DND-41 (cell line): ENCODE measurements around the gene PIK3CD.

Experiments
- ATAC-seq: fragments of 200-7000 bp; cut with Tn5 transposase; 3 replicates; pipeline ENCODE4 v1.9.1; 2021; ENCODE audit warnings: low read depth; ENCODE audit not compliant: insufficient read depth
- DNase-seq: peaks from one replicate; pipeline ENCODE4 v3.0.0-alpha.2; 2020
- H2AFZ ChIP-seq: 2 replicates; pipeline ENCODE4 v1.6.0; 2012; ENCODE audit warnings: low read depth, low read length
- H3K27ac ChIP-seq: 2 replicates; pipeline ENCODE4 v1.5.1; 2012; ENCODE audit warnings: low read length, inconsistent platforms
- H3K27me3 ChIP-seq: fragments of 200-600 bp; sonication (generic); 2 replicates; pipeline ENCODE4 v1.6.0; 2012; ENCODE audit warnings: low read length, mild to moderate bottlenecking, inconsistent platforms; ENCODE audit not compliant: insufficient read depth, poor library complexity
- H3K36me3 ChIP-seq: 2 replicates; pipeline ENCODE4 v1.5.1; 2012; ENCODE audit warnings: low read length, inconsistent platforms; ENCODE audit not compliant: insufficient read depth
- H3K4me1 ChIP-seq: 2 replicates; pipeline ENCODE4 v1.5.1; 2012; ENCODE audit warnings: mild to moderate bottlenecking, low read length; ENCODE audit not compliant: insufficient read depth
- H3K4me2 ChIP-seq: 2 replicates; pipeline ENCODE4 v1.6.0; 2012; ENCODE audit warnings: mild to moderate bottlenecking, moderate library complexity, low read length, inconsistent platforms; ENCODE audit not compliant: insufficient read depth
- H3K4me3 ChIP-seq, 2 experiments: fragments of 200-600 bp in 1 of 2; shearing (Covaris generic) in 1 of 2; 2 replicates each; pipeline ENCODE4 v1.5.1; 2012 to 2016; ENCODE audit warnings: inconsistent platforms in 2 of 2, low read length in 2 of 2, mild to moderate bottlenecking in 2 of 2, low read depth in 1 of 2, moderate library complexity in 1 of 2
- H3K79me2 ChIP-seq: 2 replicates; pipeline ENCODE4 v1.6.0; 2012; ENCODE audit warnings: low read length, inconsistent platforms; ENCODE audit not compliant: insufficient read depth
- H3K9ac ChIP-seq: 2 replicates; pipeline ENCODE4 v1.6.0; 2012; ENCODE audit warnings: low read depth, mild to moderate bottlenecking, inconsistent platforms, low read length, moderate library complexity
- H3K9me3 ChIP-seq: 2 replicates; pipeline ENCODE4 v1.5.1; 2012; ENCODE audit warnings: low read length, moderate library complexity, mild to moderate bottlenecking, inconsistent platforms; ENCODE audit not compliant: insufficient read depth, severe bottlenecking
- H4K20me1 ChIP-seq: 2 replicates; pipeline ENCODE4 v1.6.0; 2012; ENCODE audit warnings: low read length; ENCODE audit not compliant: insufficient read depth
- EZH2 ChIP-seq: IDR thresholded peaks from 3 replicates; pipeline ENCODE4 v1.6.1; 2012; ENCODE audit warnings: borderline replicate concordance, low read depth, mild to moderate bottlenecking, moderate library complexity, low read length, inconsistent platforms; ENCODE audit not compliant: severe bottlenecking
- TF ChIP-seq, protein P1 (sequence below): IDR thresholded peaks from 2 replicates; pipeline ENCODE4 v1.5.1; 2012; ENCODE audit warnings: borderline replicate concordance, low read length, moderate library complexity, mild to moderate bottlenecking; ENCODE audit not compliant: poor library complexity, severe bottlenecking; ENCODE audit errors: extremely low read depth

Gene PIK3CD

DNA sequence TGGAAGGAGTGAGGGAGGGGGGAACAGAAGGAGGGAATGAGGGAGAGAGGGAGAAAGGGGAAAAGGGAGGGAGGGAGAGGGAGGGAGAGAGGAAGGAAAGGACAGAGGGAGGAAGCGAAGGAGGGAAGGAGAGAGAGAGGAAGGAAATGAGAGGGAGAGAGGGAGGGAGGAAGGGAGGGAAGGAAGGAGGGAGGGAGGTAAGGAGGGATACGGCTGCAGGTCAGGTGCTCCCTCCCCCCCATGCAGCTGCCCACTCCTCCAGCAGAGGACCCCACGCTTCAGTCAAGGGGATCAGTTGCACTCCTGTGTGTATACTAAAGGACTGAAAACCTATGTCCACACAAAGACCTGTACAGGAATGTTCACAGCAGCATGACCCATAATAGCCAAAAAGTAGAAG, 117.5 kb downstream of the PIK3CD start:
- Histone ChIP-seq H3K9me3 (no peaks in the 10 kb centered on the region), H3K4me3 (no peak overlapping the region), H3K79me2 (peaks cover 82% of the 10 kb centered on the region), H3K27ac (peak overlapping the region; percentile 39; the same call in 1 of the 2 replicates), H3K9ac (no peak overlapping the region), H2AFZ (no peak overlapping the region), H3K36me3 (peaks cover 40% of the 10 kb centered on the region), H3K4me2 (no peak overlapping the region), H3K27me3 (no peaks in the 10 kb centered on the region), H4K20me1 (peaks cover 22% of the 10 kb centered on the region), H3K4me1 (no peaks in the 10 kb centered on the region)
- TF ChIP-seq EZH2 = no peak
- TF ChIP-seq, protein P1, sequence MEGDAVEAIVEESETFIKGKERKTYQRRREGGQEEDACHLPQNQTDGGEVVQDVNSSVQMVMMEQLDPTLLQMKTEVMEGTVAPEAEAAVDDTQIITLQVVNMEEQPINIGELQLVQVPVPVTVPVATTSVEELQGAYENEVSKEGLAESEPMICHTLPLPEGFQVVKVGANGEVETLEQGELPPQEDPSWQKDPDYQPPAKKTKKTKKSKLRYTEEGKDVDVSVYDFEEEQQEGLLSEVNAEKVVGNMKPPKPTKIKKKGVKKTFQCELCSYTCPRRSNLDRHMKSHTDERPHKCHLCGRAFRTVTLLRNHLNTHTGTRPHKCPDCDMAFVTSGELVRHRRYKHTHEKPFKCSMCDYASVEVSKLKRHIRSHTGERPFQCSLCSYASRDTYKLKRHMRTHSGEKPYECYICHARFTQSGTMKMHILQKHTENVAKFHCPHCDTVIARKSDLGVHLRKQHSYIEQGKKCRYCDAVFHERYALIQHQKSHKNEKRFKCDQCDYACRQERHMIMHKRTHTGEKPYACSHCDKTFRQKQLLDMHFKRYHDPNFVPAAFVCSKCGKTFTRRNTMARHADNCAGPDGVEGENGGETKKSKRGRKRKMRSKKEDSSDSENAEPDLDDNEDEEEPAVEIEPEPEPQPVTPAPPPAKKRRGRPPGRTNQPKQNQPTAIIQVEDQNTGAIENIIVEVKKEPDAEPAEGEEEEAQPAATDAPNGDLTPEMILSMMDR = no peak
- DNase-seq (no peak), ATAC-seq (no peak)

DNA sequence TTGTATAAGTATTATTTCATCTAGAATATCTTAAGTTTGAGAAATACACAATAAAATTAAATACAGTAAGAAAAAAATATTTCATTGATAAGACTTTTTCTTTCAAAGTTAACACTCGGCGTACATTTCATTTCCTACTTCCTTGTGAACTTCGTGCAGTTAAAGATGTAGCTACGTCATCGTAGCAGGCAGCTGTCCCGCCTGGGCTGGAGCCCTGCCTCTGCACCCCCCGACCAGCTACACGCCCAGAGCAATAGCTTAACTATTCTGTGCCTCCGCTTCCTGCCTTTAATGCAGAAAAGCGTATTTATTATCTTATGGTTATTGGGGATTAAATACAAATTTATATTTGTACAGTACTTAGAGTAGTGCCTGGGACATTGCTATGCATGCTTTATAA, 118.8 kb downstream of the PIK3CD start:
- Histone ChIP-seq H3K79me2 (peaks cover 82% of the 10 kb centered on the region), H3K27me3 (no peaks in the 10 kb centered on the region), H3K9me3 (no peaks in the 10 kb centered on the region), H3K36me3 (peaks cover 37% of the 10 kb centered on the region), H3K9ac (no peak overlapping the region), H3K27ac (no peak overlapping the region), H4K20me1 (peaks cover 28% of the 10 kb centered on the region), H3K4me1 (no peaks in the 10 kb centered on the region), H3K4me2 (no peak overlapping the region), H2AFZ (no peak overlapping the region), H3K4me3 (no peak overlapping the region)
- ATAC-seq = no peak
- TF ChIP-seq EZH2 = no peak
- TF ChIP-seq, protein P1 = no peak
- DNase-seq = no peak

GRCh38 chr1:9774712-9775679, 123.5 kb downstream of the PIK3CD start:
- TF ChIP-seq EZH2 = no peak
- TF ChIP-seq, protein P1 = peak; percentile 28
- Histone ChIP-seq H3K9ac (no peak overlapping the region), H3K9me3 (no peaks in the 10 kb centered on the region), H3K4me1 (no peaks in the 10 kb centered on the region), H3K79me2 (peaks cover 92% of the 10 kb centered on the region), H3K27me3 (no peaks in the 10 kb centered on the region), H3K27ac (peak overlapping the region; percentile 27), H3K36me3 (peaks cover 33% of the 10 kb centered on the region), H2AFZ (no peak overlapping the region), H3K4me3 (no peak overlapping the region), H3K4me2 (no peak overlapping the region), H4K20me1 (peaks cover 26% of the 10 kb centered on the region; the same call in 1 of the 2 replicates)
- ATAC-seq (no peak), DNase-seq (no peak)
